ENCODE data around the gene PIM1.
"Not testable (repeated sequence)": the region's sequence is repeated elsewhere in the genome, so short reads cannot be mapped to it uniquely, and the experiment has no call there.

PIM1 gene

GRCh38 chr6:37169496-37170272 is at the start of gene PIM1:
Gene PIM1 (plus strand): TSS chr6:37170152. CDS start chr6:37170576, 424 bp downstream.
- peak; percentile 95 for DNase-seq

- no peak for DNase-seq
Observed at GRCh38 chr6:37121556-37121955, 48.4 kb upstream of the PIM1 start.

- DNase-seq: no peak
Observed at GRCh38 chr6:37122861-37123260, 47.1 kb upstream of the PIM1 start.

- no peak for DNase-seq
Observed at GRCh38 chr6:37123957-37124729, 45.8 kb upstream of the PIM1 start.

GRCh38 chr6:37125774-37126492 is 44.0 kb upstream of the PIM1 start:
- no peak for DNase-seq

GRCh38 chr6:37126493-37126958 is 43.4 kb upstream of the PIM1 start:
- DNase-seq: no peak

- no peak for DNase-seq
Observed at GRCh38 chr6:37126961-37127616, 42.9 kb upstream of the PIM1 start.

GRCh38 chr6:37127961-37128862 is 41.7 kb upstream of the PIM1 start:
- DNase-seq: no peak

- not testable (repeated sequence) for DNase-seq
Observed at GRCh38 chr6:37128863-37129443, 41.0 kb upstream of the PIM1 start.

- DNase-seq: no peak
Observed at GRCh38 chr6:37129566-37129965, 40.4 kb upstream of the PIM1 start.

GRCh38 chr6:37130704-37131103 is 39.2 kb upstream of the PIM1 start:
- DNase-seq: no peak

GRCh38 chr6:37131104-37131959 is 38.6 kb upstream of the PIM1 start:
- no peak for DNase-seq

- DNase-seq: no peak
Observed at GRCh38 chr6:37131960-37132253, 38.0 kb upstream of the PIM1 start.

- DNase-seq: no peak
Observed at GRCh38 chr6:37134036-37134395, 35.9 kb upstream of the PIM1 start.

- DNase-seq: no peak
Observed at GRCh38 chr6:37134396-37135191, 35.4 kb upstream of the PIM1 start.

GRCh38 chr6:37135835-37136694 is 33.9 kb upstream of the PIM1 start:
- no peak for DNase-seq

GRCh38 chr6:37136821-37137200 is 33.1 kb upstream of the PIM1 start:
- DNase-seq: no peak

- DNase-seq: no peak
Observed at GRCh38 chr6:37137201-37138090, 32.5 kb upstream of the PIM1 start.
